ENCODE results near the gene SYT1.
"Not testable (repeated sequence)": the region's sequence is repeated elsewhere in the genome, so short reads cannot be mapped to it uniquely, and the experiment has no call there.

The SYT1 gene

GRCh38 chr12:79045149-79045703, 180.7 kb downstream of the SYT1 start:
- Histone ChIP-seq H3K9ac (ENCODE audit: low read depth, low read length) (peak overlapping the region; percentile 65), H3K4me3 (ENCODE audit: low read depth, low read length) (peak overlapping the region; percentile 74)

GRCh38 chr12:79046021-79046420, 181.4 kb downstream of the SYT1 start:
- Histone ChIP-seq H3K27me3 (ENCODE audit: control insufficient read depth, insufficient read depth, low read length) (no peaks in the 10 kb centered on the region), H3K4me1 (ENCODE audit: control insufficient read depth, insufficient read depth, low read length) (no peaks in the 10 kb centered on the region), H3K9ac (ENCODE audit: low read depth, low read length) (no peak overlapping the region), H3K36me3 (ENCODE audit: control insufficient read depth, insufficient read depth, low read length) (no peaks in the 10 kb centered on the region), H3K9me3 (ENCODE audit: control insufficient read depth, insufficient read depth, low read length) (no peaks in the 10 kb centered on the region), H3K4me3 (ENCODE audit: low read depth, low read length) (no peak overlapping the region)

More at GRCh38 chr12:79045149-79045703, 180.7 kb downstream of the SYT1 start:
- H3K4me1 ChIP-seq (ENCODE audit: control insufficient read depth, insufficient read depth, low read length); H3K27me3 ChIP-seq (ENCODE audit: control insufficient read depth, insufficient read depth, low read length); H3K36me3 ChIP-seq (ENCODE audit: control insufficient read depth, insufficient read depth, low read length); H3K9me3 ChIP-seq (ENCODE audit: control insufficient read depth, insufficient read depth, low read length): not testable (repeated sequence)

- H3K9me3 ChIP-seq (ENCODE audit: control insufficient read depth, insufficient read depth, low read length) = no peaks in the 10 kb centered on the region
- H3K4me3 ChIP-seq (ENCODE audit: low read depth, low read length) = no peak overlapping the region
- no peaks in the 10 kb centered on the region for H3K36me3 ChIP-seq (ENCODE audit: control insufficient read depth, insufficient read depth, low read length)
- H3K27me3 ChIP-seq (ENCODE audit: control insufficient read depth, insufficient read depth, low read length) = no peaks in the 10 kb centered on the region
- H3K4me1 ChIP-seq (ENCODE audit: control insufficient read depth, insufficient read depth, low read length) = no peaks in the 10 kb centered on the region
- H3K9ac ChIP-seq (ENCODE audit: low read depth, low read length) = no peak overlapping the region
Measured at GRCh38 chr12:79048962-79049361, 184.4 kb downstream of the SYT1 start.

- no peaks in the 10 kb centered on the region for H3K9me3 ChIP-seq (ENCODE audit: control insufficient read depth, insufficient read depth, low read length)
- H3K9ac ChIP-seq (ENCODE audit: low read depth, low read length) = no peak overlapping the region
- H3K4me1 ChIP-seq (ENCODE audit: control insufficient read depth, insufficient read depth, low read length) = no peaks in the 10 kb centered on the region
- no peaks in the 10 kb centered on the region for H3K27me3 ChIP-seq (ENCODE audit: control insufficient read depth, insufficient read depth, low read length)
- H3K36me3 ChIP-seq (ENCODE audit: control insufficient read depth, insufficient read depth, low read length) = no peaks in the 10 kb centered on the region
- H3K4me3 ChIP-seq (ENCODE audit: low read depth, low read length) = no peak overlapping the region
Measured at GRCh38 chr12:79053394-79053793, 188.8 kb downstream of the SYT1 start.

GRCh38 chr12:79055926-79056674, 191.5 kb downstream of the SYT1 start:
- peaks cover 1% of the 10 kb centered on the region for H3K4me1 ChIP-seq (ENCODE audit: control insufficient read depth, insufficient read depth, low read length)
- no peaks in the 10 kb centered on the region for H3K36me3 ChIP-seq (ENCODE audit: control insufficient read depth, insufficient read depth, low read length)
- no peak overlapping the region for H3K9ac ChIP-seq (ENCODE audit: low read depth, low read length)
- H3K4me3 ChIP-seq (ENCODE audit: low read depth, low read length) = no peak overlapping the region
- H3K27me3 ChIP-seq (ENCODE audit: control insufficient read depth, insufficient read depth, low read length) = no peaks in the 10 kb centered on the region
- H3K9me3 ChIP-seq (ENCODE audit: control insufficient read depth, insufficient read depth, low read length) = no peaks in the 10 kb centered on the region

GRCh38 chr12:79056775-79057174, 192.2 kb downstream of the SYT1 start:
- Histone ChIP-seq H3K9me3 (ENCODE audit: control insufficient read depth, insufficient read depth, low read length) (no peaks in the 10 kb centered on the region), H3K4me1 (ENCODE audit: control insufficient read depth, insufficient read depth, low read length) (peaks cover 5% of the 10 kb centered on the region), H3K4me3 (ENCODE audit: low read depth, low read length) (no peak overlapping the region), H3K27me3 (ENCODE audit: control insufficient read depth, insufficient read depth, low read length) (no peaks in the 10 kb centered on the region), H3K9ac (ENCODE audit: low read depth, low read length) (no peak overlapping the region), H3K36me3 (ENCODE audit: control insufficient read depth, insufficient read depth, low read length) (no peaks in the 10 kb centered on the region)

- Histone ChIP-seq H3K9me3 (ENCODE audit: control insufficient read depth, insufficient read depth, low read length) (no peaks in the 10 kb centered on the region), H3K27me3 (ENCODE audit: control insufficient read depth, insufficient read depth, low read length) (no peaks in the 10 kb centered on the region), H3K9ac (ENCODE audit: low read depth, low read length) (no peak overlapping the region), H3K36me3 (ENCODE audit: control insufficient read depth, insufficient read depth, low read length) (no peaks in the 10 kb centered on the region), H3K4me3 (ENCODE audit: low read depth, low read length) (no peak overlapping the region), H3K4me1 (ENCODE audit: control insufficient read depth, insufficient read depth, low read length) (peaks cover 10% of the 10 kb centered on the region)
Measured at GRCh38 chr12:79057540-79057939, 193.0 kb downstream of the SYT1 start.

GRCh38 chr12:79058342-79058741, 193.8 kb downstream of the SYT1 start:
- Histone ChIP-seq H3K9me3 (ENCODE audit: control insufficient read depth, insufficient read depth, low read length) (no peaks in the 10 kb centered on the region), H3K9ac (ENCODE audit: low read depth, low read length) (no peak overlapping the region), H3K4me3 (ENCODE audit: low read depth, low read length) (no peak overlapping the region), H3K4me1 (ENCODE audit: control insufficient read depth, insufficient read depth, low read length) (peaks cover 10% of the 10 kb centered on the region), H3K27me3 (ENCODE audit: control insufficient read depth, insufficient read depth, low read length) (no peaks in the 10 kb centered on the region), H3K36me3 (ENCODE audit: control insufficient read depth, insufficient read depth, low read length) (no peaks in the 10 kb centered on the region)

GRCh38 chr12:79059557-79059956, 195.0 kb downstream of the SYT1 start:
- Histone ChIP-seq H3K9me3 (ENCODE audit: control insufficient read depth, insufficient read depth, low read length) (no peaks in the 10 kb centered on the region), H3K4me1 (ENCODE audit: control insufficient read depth, insufficient read depth, low read length) (peaks cover 10% of the 10 kb centered on the region), H3K4me3 (ENCODE audit: low read depth, low read length) (no peak overlapping the region), H3K36me3 (ENCODE audit: control insufficient read depth, insufficient read depth, low read length) (no peaks in the 10 kb centered on the region), H3K27me3 (ENCODE audit: control insufficient read depth, insufficient read depth, low read length) (no peaks in the 10 kb centered on the region), H3K9ac (ENCODE audit: low read depth, low read length) (no peak overlapping the region)

- H3K4me1 ChIP-seq (ENCODE audit: control insufficient read depth, insufficient read depth, low read length) = peaks cover 10% of the 10 kb centered on the region
Measured at GRCh38 chr12:79063258-79063657, 198.7 kb downstream of the SYT1 start.

GRCh38 chr12:79067977-79068376, 203.4 kb downstream of the SYT1 start:
- H3K27me3 ChIP-seq (ENCODE audit: control insufficient read depth, insufficient read depth, low read length) = no peaks in the 10 kb centered on the region
- H3K9ac ChIP-seq (ENCODE audit: low read depth, low read length) = no peak overlapping the region
- H3K36me3 ChIP-seq (ENCODE audit: control insufficient read depth, insufficient read depth, low read length) = no peaks in the 10 kb centered on the region
- no peaks in the 10 kb centered on the region for H3K9me3 ChIP-seq (ENCODE audit: control insufficient read depth, insufficient read depth, low read length)
- H3K4me1 ChIP-seq (ENCODE audit: control insufficient read depth, insufficient read depth, low read length) = no peaks in the 10 kb centered on the region
- no peak overlapping the region for H3K4me3 ChIP-seq (ENCODE audit: low read depth, low read length)

More at GRCh38 chr12:79063258-79063657, 198.7 kb downstream of the SYT1 start:
- H3K27me3 ChIP-seq (ENCODE audit: control insufficient read depth, insufficient read depth, low read length) = no peaks in the 10 kb centered on the region
- H3K36me3 ChIP-seq (ENCODE audit: control insufficient read depth, insufficient read depth, low read length) = no peaks in the 10 kb centered on the region
- no peak overlapping the region for H3K4me3 ChIP-seq (ENCODE audit: low read depth, low read length)
- H3K9me3 ChIP-seq (ENCODE audit: control insufficient read depth, insufficient read depth, low read length) = no peaks in the 10 kb centered on the region
- H3K9ac ChIP-seq (ENCODE audit: low read depth, low read length) = no peak overlapping the region

GRCh38 chr12:79069009-79069408, 204.4 kb downstream of the SYT1 start:
- H3K9me3 ChIP-seq (ENCODE audit: control insufficient read depth, insufficient read depth, low read length) = no peaks in the 10 kb centered on the region
- no peaks in the 10 kb centered on the region for H3K4me1 ChIP-seq (ENCODE audit: control insufficient read depth, insufficient read depth, low read length)
- no peaks in the 10 kb centered on the region for H3K27me3 ChIP-seq (ENCODE audit: control insufficient read depth, insufficient read depth, low read length)
- no peak overlapping the region for H3K9ac ChIP-seq (ENCODE audit: low read depth, low read length)
- no peak overlapping the region for H3K4me3 ChIP-seq (ENCODE audit: low read depth, low read length)
- H3K36me3 ChIP-seq (ENCODE audit: control insufficient read depth, insufficient read depth, low read length) = no peaks in the 10 kb centered on the region

Data from iPS-15b (cell line).